Measurements from ENCODE around the gene MAP4K2.
"Not testable (repeated sequence)": the region's sequence is repeated elsewhere in the genome, so short reads cannot be mapped to it uniquely, and the experiment has no call there.

The MAP4K2 gene

DNA sequence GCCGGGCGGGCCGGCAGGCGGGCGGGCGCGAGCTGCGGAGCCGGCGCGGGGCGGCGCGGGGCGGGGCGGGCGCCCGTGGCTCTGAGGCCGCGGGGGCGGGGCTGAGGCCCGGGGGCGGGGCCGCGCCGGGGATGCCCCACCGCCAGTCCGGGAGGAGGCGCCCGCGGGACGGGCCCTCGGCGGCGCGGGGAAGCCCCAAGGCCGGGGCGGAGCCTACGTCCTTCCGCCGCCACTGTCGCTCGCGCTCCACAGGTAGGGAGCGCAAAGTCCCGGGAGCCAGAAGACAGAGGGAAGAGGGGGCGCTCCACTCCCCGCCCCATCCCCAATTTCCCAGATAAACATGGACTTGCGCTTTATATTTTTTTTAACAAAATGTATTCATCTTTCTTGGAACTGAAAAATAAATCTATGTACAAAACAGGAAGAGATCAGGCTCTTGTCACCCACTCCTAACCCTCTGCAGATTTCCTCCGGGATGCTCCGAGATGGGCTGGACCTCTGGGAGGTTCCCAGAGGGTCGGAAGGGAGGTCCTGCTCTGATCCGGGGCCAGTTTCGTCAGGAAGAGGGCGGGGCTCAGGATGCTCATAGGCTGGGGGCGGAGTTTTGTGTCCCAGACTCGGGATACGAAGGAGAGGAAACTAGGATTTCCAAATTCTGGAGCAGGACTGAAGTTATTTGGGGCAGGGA lies at the start of gene MAP4K2:
Gene MAP4K2, minus strand, starts transcription at position 57 of the 688 bp plus-strand sequence. CDS start 65 bp downstream, outside the sequence.
- in situ Hi-C loops (cut with HindIII; ENCODE audit: low pct_ligation_motif_present, low pct_unique_long_range_greater_than_20kb, low sequenced_read_pairs): no loop called here
- peak; percentile 83 for DNase-seq

DNA sequence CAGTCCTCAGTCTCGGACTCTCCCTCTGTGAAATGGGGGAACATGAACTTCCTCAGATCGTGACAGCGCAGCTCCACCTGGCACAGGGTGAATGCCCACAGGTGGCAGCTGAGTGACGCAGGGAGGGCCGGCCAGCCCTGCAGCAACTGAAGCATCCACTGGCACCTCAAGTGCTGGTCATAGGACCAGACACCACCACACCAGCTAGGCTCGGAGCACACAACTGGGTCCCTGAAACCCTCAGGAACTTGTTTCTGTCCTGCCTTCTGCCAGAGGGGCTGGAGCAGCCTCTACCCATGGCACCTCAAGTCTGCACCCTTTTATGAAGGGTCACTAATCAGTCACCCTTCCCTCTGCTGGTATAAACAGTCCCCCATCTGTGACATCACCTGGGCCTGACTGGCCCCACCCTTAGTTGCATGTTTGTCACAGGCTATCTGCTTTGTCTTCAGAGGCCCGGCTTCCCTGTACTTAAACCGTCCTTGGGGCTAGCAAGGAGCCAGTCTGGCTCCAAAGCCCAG lies 48.9 kb upstream of the MAP4K2 start:
- no peak for DNase-seq
- in situ Hi-C loops (cut with HindIII; ENCODE audit: low pct_ligation_motif_present, low pct_unique_long_range_greater_than_20kb, low sequenced_read_pairs): loop anchor here (5.0 kb wide), 1 partner anchor 40 kb away; no protein-coding TSS in a partner anchor

DNA sequence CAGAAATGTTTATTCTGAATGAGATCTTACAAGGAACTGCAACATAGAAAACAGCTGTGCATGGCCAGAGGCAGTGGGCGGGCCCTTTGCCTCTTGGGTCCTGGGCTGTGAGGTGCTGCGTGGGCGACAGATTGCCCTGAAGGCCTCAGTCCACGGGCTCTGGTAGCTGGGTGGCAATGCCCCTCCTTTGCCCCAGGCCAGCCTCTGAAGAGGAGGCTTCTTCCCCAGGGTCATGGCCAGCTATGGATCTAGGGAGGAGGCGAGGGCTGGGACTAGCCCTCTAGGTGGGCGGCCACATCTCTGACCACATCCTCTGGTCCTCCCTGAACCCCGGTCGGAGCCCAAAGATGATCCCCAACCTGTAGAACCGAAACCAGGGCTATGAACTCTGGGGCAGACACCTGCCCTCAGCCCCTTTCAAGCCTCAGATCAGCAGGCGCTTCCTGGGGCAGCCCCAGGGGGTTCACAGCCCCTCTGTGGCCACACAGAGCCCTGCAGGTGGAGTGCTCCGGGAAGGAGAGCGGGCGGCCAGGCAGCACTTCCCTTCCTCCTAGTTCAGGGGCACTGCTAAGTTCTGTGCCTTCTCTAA lies 48.1 kb upstream of the MAP4K2 start:
- no peak for DNase-seq
- in situ Hi-C loops (cut with HindIII; ENCODE audit: low pct_ligation_motif_present, low pct_unique_long_range_greater_than_20kb, low sequenced_read_pairs): loop anchor here (5.0 kb wide), 1 partner anchor 41 kb away; no protein-coding TSS in a partner anchor

DNA sequence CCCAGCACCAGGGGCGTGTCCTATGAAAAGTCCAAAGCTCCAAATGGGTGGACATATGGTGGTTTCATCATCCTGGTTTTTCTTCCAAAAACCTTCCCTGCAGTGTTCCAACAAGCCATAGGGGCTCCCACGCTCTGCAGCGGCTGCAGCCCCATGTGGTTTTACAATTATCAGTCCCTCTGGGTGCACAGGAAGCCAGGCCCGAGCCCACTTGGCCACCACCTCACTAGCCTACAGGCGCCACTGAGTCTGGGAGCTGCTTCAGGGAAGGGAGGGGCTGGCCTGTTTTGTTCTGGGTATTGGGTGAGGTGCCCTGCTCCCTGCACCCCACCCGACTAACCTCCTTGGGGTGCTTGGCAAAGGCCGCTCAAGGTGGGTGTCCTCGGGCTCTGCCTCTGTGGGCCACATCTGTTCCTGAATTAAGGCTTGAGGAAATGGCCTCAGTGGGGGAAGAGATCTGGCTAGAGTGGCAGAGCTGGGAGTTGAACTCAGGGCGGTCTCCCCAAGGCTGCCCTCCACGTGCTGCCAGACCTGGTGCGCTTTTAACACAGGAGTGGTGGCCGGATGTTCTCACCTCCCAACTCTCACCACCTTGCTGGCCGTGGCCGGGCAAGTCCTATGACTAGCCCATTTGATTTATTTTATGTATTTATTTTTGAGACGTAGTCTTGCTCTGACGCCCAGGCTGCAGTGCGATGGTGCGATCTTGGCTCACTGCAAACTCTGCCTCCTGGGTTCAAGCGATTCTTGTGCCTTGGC lies 46.8 kb upstream of the MAP4K2 start:
- in situ Hi-C loops (cut with HindIII; ENCODE audit: low pct_ligation_motif_present, low pct_unique_long_range_greater_than_20kb, low sequenced_read_pairs): loop anchor here (5.0 kb wide), 1 partner anchor 43 kb away; no protein-coding TSS in a partner anchor
- no peak for DNase-seq

DNA sequence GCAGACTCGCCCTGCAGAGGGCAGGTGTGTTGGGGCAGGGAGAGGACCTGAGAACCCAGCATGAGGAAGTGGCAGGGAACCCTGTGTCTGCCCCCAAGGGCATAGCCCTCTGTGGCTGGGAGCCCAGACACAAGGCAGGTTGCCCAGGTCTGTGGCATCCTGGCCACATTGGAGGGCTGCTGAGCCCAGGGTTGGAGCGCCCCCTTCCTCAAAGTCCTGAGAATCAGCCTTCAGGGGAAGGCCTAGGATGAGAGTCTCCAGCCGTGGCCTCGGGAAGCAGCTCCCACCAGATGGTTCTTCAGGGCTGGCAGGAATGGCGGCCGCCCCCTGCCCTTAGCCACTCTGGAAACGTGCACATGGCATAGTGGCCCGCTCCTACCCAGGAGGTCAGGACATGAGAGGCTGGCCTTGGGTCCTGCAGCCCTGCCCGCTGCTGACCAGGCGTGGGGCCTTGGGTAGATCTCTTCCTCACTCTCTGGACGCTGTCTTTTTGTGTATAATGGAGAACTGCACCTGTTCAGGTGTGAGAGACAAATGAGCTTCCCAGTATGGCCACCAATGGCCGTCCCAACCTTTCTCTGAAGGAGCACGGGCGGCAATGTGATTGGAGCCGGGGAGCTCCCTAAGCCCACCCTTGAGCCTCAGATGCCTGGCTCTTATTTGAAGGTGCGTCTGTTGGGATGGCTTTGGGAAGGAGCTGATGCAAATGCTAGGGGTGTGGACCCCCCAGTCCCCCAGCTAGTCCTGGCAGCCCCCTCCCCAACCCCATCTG lies 46.0 kb upstream of the MAP4K2 start:
- DNase-seq: no peak
- in situ Hi-C loops (cut with HindIII; ENCODE audit: low pct_ligation_motif_present, low pct_unique_long_range_greater_than_20kb, low sequenced_read_pairs): no loop called here

DNA sequence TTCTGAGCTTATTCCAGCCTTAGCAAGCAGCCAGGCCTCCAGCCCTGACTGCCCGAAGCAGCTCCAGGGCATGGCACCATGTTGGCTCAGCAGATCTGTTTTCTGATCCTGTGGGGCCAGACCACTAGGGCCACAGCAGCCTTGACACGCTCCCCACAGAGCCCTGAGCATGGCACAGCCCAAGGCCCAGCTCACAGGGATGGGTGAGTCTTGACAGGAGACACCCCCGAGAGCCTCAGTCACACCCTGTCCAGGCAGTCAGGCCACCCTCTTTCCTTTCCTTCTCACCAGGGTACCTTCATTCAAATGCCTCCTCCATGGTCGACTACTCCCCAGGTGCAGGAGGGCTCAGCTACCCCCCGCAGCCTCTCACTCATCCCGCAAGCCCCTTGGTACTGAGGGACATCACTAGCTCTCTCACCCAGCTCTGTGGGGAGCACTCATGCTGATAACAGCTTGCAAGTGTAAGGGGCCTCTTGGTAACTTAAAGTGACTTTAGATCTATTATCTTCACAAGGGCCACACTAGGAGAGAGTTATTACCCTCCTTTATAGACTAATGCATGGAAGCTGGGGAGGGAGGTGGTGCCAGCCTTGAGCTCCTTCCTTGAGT lies 45.3 kb upstream of the MAP4K2 start:
- in situ Hi-C loops (cut with HindIII; ENCODE audit: low pct_ligation_motif_present, low pct_unique_long_range_greater_than_20kb, low sequenced_read_pairs): no loop called here
- no peak for DNase-seq

DNA sequence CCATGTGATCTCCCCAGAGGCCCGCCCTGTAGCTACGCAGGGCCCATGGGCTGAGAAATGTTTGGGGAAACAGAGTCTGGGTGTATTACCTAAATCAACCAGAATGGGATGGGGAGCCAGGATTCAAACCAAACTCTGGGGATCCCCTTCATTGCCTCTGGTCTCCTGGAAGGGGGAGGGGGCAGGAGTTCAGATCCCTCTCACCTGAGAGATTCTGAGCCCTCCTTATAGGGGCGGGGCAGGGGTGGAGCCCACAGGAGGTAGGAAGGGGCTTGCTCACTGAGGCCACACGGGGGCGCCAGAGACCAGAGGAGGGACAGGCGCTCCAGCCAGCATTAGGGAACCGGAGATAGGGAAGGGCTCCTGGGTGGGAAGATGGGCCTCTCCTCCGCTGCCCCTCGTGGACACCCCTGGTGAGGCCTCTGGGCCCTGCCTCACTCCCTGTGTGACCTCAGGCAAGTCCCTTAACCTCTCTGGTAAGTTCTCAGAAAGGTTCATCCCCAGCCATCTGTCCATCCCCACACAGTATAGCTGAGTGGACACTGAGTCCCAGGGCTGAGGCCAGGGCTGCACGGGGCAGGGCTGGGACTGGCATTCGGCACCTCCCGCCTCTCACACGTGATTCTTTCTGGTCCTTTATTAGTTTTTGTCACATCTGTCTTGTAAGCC lies 44.1 kb upstream of the MAP4K2 start:
- in situ Hi-C loops (cut with HindIII; ENCODE audit: low pct_ligation_motif_present, low pct_unique_long_range_greater_than_20kb, low sequenced_read_pairs): no loop called here

DNA sequence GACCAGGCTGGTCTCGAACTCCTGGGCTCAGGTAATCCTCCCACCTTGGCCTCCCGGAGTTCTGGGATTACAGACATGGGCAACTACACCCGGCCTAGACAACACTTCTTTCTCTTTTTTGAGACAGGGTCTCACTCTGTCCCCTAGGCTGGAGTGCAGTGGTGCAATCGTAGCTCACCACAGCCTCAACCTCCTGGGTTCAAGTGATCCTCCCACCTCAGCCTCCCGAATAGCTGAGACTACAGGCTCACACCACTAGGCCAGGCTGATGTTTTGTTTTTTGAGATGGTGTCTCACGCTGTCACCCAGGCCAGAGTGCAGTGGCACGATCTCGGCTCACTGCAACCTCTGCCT lies 42.7 kb upstream of the MAP4K2 start:
- in situ Hi-C loops (cut with HindIII; ENCODE audit: low pct_ligation_motif_present, low pct_unique_long_range_greater_than_20kb, low sequenced_read_pairs); DNase-seq: not testable (repeated sequence)

More for the DNA sequence above, 44.1 kb upstream of the MAP4K2 start:
- peak; percentile 90 for DNase-seq

DNA sequence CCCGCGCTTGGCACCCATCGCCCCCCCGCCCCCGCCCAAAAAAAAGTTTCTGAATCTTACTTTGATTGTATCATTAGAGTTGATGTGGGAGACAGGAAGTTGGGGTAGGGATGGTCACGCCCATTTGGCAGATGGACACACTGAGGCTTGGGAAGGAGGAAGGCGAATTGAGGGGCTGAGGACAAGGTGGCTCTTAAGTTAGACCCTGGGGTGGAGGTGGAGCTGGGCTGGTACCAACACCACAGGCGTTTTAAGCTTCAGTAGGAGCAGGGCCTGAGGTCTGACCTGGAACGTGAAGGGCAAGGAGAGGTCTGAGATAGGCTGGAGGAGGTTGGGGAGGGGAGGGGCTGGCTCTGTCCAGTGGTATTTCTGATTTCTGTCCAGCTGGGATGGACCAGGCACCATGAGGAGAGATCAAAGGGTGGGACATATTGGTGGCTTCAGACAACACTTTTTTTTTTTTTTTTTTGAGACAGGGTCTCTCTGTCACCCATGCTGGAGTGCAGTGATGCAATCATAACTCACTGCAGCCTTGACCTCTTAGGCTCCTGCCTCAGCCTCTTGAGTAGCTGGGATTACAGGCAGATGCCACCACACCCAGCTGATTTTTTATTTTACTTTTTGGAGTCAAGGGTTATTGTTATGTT lies 42.2 kb upstream of the MAP4K2 start:
- no peak for DNase-seq
- in situ Hi-C loops (cut with HindIII; ENCODE audit: low pct_ligation_motif_present, low pct_unique_long_range_greater_than_20kb, low sequenced_read_pairs): no loop called here

DNA sequence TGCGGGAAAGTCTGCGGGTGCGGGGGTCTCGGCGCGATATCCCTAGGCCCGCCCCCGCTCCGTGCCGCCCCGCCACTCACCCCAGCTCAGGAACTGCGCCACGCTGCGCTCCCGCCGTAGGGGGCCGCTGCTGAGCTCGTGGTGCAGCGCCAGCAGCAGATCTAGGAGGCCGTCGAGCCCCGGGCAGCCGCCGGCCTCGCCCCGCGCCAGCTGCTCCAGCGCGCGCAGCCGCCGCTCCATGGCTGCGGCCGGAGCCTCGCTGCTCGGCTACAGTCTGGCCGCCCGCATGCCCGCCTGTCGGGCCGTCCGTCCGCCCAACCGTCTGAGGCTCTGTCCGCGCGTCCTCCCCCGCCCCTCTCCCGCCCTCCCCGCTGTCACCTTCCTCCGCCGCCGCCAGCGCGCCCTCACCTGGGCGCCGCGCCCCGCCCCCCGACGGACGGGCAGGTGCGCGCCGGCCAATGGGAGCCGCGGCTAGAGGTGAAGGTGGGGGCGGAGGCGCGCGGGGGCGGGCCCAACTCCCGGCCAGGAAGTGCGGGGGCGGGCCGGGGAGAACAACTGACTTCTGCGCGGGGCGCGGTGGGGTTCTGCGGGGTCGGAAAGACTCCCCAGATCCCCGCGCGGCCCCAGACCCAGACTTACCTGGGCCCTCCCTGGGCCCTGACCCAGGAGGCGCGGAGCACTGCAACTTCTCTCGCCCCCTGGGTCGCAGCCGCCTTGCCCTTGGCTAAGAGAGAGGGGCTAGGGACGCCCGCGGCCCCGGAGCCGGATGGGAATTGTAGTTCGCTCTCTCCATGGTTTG lies 41.5 kb upstream of the MAP4K2 start, which contains the start of gene CDC42BPG:
Gene CDC42BPG, minus strand, starts transcription at position 324 of the 799 bp plus-strand sequence. Its CDS starts 84 bp downstream, at position 240.
- in situ Hi-C loops (cut with HindIII; ENCODE audit: low pct_ligation_motif_present, low pct_unique_long_range_greater_than_20kb, low sequenced_read_pairs): no loop called here
- peak; percentile 71 for DNase-seq

DNA sequence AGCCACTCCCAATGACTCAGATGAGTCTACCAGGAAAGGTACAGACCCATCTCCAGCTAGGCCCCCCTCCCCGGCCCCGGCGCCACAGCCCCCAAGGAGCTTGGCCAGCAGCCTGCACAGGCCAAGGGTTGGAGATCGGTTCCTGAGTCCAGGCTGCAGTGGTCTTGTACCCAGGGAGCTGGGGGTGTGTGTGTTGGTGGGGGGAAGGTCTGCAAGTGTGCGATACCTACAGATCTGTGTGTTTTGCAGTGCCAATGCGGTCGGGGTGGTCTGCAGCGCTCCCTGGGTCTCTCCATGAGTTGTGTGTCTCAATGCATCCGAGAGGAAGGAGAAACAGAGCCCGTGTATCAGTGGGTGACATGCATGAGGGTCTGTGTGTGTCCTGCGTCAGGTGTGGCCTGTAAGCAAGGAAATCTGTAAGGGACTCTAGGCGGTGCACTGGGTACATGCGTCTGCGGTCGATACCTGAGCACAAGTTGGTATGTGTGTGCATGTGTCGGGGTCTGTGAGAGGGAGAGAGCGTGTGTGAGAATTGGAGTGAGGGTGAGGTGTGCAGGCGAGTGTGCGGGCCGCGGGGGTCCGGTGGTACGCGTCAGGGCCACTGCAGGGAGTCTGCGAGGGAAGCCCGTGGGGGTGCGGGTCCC lies 40.8 kb upstream of the MAP4K2 start:
- in situ Hi-C loops (cut with HindIII; ENCODE audit: low pct_ligation_motif_present, low pct_unique_long_range_greater_than_20kb, low sequenced_read_pairs): no loop called here
- DNase-seq: no peak

DNA sequence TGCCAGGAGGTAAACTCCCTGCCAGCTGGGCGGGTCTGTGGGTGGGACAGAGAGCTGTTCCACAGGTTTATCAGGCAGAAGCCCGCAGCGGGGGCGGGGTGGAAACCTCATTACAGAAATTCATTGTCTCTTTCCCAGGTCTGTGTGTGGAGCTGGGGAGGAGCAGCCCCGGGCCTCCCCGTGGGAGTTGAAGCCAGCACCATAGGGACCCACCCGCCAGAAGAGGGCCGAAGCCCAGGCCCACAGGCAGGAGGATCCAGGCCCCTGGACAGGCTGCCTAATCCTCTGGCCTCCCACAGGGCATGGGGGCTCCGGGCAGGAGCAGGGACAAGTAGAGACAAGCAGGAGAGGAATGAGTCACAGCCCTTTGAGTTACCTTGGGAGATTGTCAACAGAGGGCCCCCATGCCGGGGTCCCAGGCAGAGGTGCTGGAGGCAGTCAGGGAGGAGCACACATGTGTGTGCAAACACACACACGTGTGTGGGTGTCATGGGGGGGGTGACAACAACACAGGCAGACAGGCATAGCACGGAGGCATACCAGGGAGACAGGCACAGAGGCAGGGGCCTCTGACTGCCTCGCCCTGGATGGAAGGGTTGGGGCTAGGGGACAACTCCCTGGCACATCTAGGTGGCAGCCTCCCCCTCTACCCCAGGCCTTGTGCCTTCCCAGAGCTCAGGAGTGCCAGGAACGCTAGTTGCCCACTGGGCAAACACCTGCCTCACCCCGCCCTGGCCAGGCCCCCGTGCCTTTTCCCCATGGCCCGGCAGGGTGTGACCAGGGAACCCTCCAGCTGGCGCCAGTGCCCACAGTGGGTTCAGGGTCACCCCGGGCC lies 40.1 kb upstream of the MAP4K2 start:
- in situ Hi-C loops (cut with HindIII; ENCODE audit: low pct_ligation_motif_present, low pct_unique_long_range_greater_than_20kb, low sequenced_read_pairs): no loop called here
- no peak for DNase-seq

DNA sequence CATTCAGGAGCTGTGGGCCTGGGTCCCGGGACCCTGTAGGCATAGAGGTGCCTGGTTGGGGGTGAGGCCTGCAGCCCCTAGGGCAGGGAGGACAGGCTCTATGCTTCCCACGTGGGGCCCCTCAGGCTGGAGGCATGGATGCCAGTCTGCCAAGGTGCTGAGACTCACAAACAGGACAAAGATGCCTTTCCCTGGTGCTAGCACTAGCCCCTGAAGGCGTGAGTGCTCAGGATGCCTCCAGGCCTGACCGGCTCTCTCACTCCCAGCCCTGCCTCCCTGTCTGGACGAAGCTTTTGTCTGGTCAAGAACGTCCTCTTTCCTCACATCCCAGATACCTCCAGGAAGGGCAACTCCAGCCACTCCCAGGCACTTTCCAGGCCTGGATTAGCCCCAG lies 39.3 kb upstream of the MAP4K2 start:
- in situ Hi-C loops (cut with HindIII; ENCODE audit: low pct_ligation_motif_present, low pct_unique_long_range_greater_than_20kb, low sequenced_read_pairs): no loop called here
- no peak for DNase-seq

DNA sequence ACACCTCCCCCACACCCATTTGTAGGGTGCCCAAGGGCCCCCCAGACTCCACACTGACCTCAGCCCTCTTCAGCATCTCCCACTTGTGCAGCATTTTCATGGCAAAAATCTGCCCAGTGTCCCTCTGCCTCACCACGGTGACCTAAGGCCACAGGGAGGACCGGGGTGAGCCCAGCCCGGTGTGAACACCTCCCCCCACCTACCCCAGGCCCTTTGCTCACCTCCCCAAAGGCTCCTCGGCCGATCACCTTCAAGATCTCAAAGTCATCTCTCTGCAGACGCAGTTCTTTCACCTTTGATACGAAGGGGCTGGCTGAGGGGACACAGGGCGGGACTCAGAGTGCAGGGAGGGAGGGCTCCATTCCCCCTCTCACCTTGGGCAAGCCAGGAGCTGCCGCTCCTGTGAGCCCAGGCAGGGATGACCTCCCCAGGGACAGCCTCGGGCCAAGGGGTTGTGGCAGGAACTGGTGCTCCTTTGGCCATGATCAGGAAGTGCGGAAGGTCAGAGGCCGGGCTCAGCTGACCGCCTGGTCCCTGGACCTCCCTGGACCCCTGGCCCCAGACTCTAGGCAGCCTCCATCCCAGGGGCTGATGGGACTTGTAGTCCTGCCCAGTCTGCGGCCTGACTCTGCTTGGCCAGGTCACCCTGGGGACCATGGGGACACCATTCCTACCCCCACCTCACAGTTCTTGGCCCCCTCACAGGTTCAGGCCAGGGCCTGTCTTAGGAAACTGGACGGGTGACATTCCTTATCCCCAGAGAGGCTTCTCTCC lies 38.8 kb upstream of the MAP4K2 start:
- in situ Hi-C loops (cut with HindIII; ENCODE audit: low pct_ligation_motif_present, low pct_unique_long_range_greater_than_20kb, low sequenced_read_pairs): no loop called here

More for the DNA sequence above, 38.8 kb upstream of the MAP4K2 start:
- no peak for DNase-seq

All from ACHN (cell line).